ENCODE measurements around the gene IL17RD.

- no peak for TF ChIP-seq CTCF (IDR thresholded peaks at IDR 0.05)
- TF ChIP-seq EZH2 (IDR thresholded peaks at IDR 0.05; ENCODE audit: borderline replicate concordance, insufficient read depth, low read depth, low read length, poor library complexity, severe bottlenecking) = no peak
Measured at GRCh38 chr3:57091521-57092273, 73.5 kb downstream of the IL17RD start.

Data from B cell (primary cell).